GM19452 (cell line): ENCODE results near the gene WFDC1.

ENCODE experiments used
- ATAC-seq: cut with Tn5 transposase; IDR thresholded peaks from one replicate; pipeline ENCODE4 v1.9.1; 2021; ENCODE audit not compliant: unreplicated experiment

WFDC1 gene

GRCh38 chr16:84294531-84295142 is at the start of gene WFDC1:
Gene WFDC1, plus strand, starts transcription at chr16:84294878. Its CDS starts 94 bp downstream, at chr16:84294972.
- no peak for ATAC-seq

GRCh38 chr16:84245956-84246678 is 48.6 kb upstream of the WFDC1 start:
- ATAC-seq: no peak

GRCh38 chr16:84246679-84247077 is 48.0 kb upstream of the WFDC1 start:
- no peak for ATAC-seq

- ATAC-seq: no peak
Measured at GRCh38 chr16:84247331-84247730, 47.3 kb upstream of the WFDC1 start.

- no peak for ATAC-seq
Measured at GRCh38 chr16:84247844-84248243, 46.8 kb upstream of the WFDC1 start.

GRCh38 chr16:84252184-84252583 is 42.5 kb upstream of the WFDC1 start:
- no peak for ATAC-seq

- ATAC-seq: no peak
Measured at GRCh38 chr16:84253173-84253572, 41.5 kb upstream of the WFDC1 start.

GRCh38 chr16:84254062-84254461 is 40.6 kb upstream of the WFDC1 start:
- ATAC-seq: no peak

GRCh38 chr16:84255050-84255810 is 39.4 kb upstream of the WFDC1 start:
- no peak for ATAC-seq

GRCh38 chr16:84258266-84258665 is 36.4 kb upstream of the WFDC1 start:
- no peak for ATAC-seq

GRCh38 chr16:84259691-84260090 is 35.0 kb upstream of the WFDC1 start:
- ATAC-seq: no peak

- ATAC-seq: no peak
Measured at GRCh38 chr16:84260766-84261554, 33.7 kb upstream of the WFDC1 start.

- no peak for ATAC-seq
Measured at GRCh38 chr16:84262031-84262430, 32.6 kb upstream of the WFDC1 start.

GRCh38 chr16:84262939-84263338 is 31.7 kb upstream of the WFDC1 start:
- no peak for ATAC-seq

- no peak for ATAC-seq
Measured at GRCh38 chr16:84266451-84266850, 28.2 kb upstream of the WFDC1 start.

- ATAC-seq: no peak
Measured at GRCh38 chr16:84267380-84267779, 27.3 kb upstream of the WFDC1 start.

- ATAC-seq: no peak
Measured at GRCh38 chr16:84268291-84269040, 26.2 kb upstream of the WFDC1 start.

- ATAC-seq: no peak
Measured at GRCh38 chr16:84270071-84270470, 24.6 kb upstream of the WFDC1 start.

- ATAC-seq: no peak
Measured at GRCh38 chr16:84270531-84270930, 24.1 kb upstream of the WFDC1 start.

- no peak for ATAC-seq
Measured at GRCh38 chr16:84271037-84271436, 23.6 kb upstream of the WFDC1 start.

- no peak for ATAC-seq
Measured at GRCh38 chr16:84271866-84272265, 22.8 kb upstream of the WFDC1 start.
